ENCODE data around the gene PTH2. TPM values are rescaled to one million over a fixed set of nuclear protein-coding genes. Genes with fewer than 3 reads are reported as not detected.
"Not testable (repeated sequence)": the region's sequence is repeated elsewhere in the genome, so short reads cannot be mapped to it uniquely, and the experiment has no call there.

Gene PTH2
- total and polyA plus RNA-seq, 2 donors (not counting 3 experiments of a cell fraction or from before 2014, with no cell fraction given), result not detected

GRCh38 chr19:49461656-49462055, 38.4 kb upstream of the PTH2 start:
- dilution Hi-C loops (cut with MboI; ENCODE audit: extremely low pct_ligation_motif_present, low sequenced_read_pairs) (no loop called here), intact Hi-C loops (cut with micrococcal nuclease) (no loop called here)
- Histone ChIP-seq H3K79me2 (ENCODE audit: control insufficient read depth, insufficient read depth, low read length) (no peaks in the 10 kb centered on the region), H3K27ac (ENCODE audit: insufficient read depth, low read depth, low read length) (no peak overlapping the region), H3K36me3 (ENCODE audit: control insufficient read depth in 2 of 2, extremely low read depth in 1 of 2, insufficient read depth in 2 of 2, low read length in 2 of 2) (peaks cover 0 to 8% of the 10 kb centered on the region in 2 experiments), H3K9me1 (replicated peaks; ENCODE audit: control insufficient read depth, extremely low read depth, insufficient read depth, low read length) (no peaks in the 10 kb centered on the region), H3K9ac (replicated peaks; ENCODE audit: extremely low read depth, insufficient read depth, low read length) (no peak overlapping the region), H3K4me3 (replicated peaks in 1 of 3; ENCODE audit: insufficient read depth in 1 of 3, low read depth in 1 of 3, low read length in 3 of 3) (no peak overlapping the region), H3K27me3 (ENCODE audit: control insufficient read depth in 2 of 2, insufficient read depth in 2 of 2, low read length in 2 of 2) (no peaks in the 10 kb centered on the region), H4K20me1 (replicated peaks; ENCODE audit: control insufficient read depth, extremely low read depth, insufficient read depth, low read length) (no peaks in the 10 kb centered on the region), H2AFZ (ENCODE audit: low read depth, low read length) (no peak overlapping the region), H3K4me2 (ENCODE audit: insufficient read depth, low read length) (no peak overlapping the region), H3K9me3 (replicated peaks; ENCODE audit: control insufficient read depth, insufficient read depth, low read length) (no peaks in the 10 kb centered on the region), H3K4me1 (ENCODE audit: control insufficient read depth, extremely low read depth, insufficient read depth, low read length) (no peaks in the 10 kb centered on the region)
- FAIRE-seq (no peak), DNase-seq (ENCODE audit: low read depth, low spot score) (no peak)
- no peak for TF ChIP-seq MAX (IDR thresholded peaks at IDR 0.05; ENCODE audit: insufficient read depth, insufficient read length)
- TF ChIP-seq FOS (IDR thresholded peaks at IDR 0.05; ENCODE audit: borderline replicate concordance, insufficient read depth, low read length), result no peak
- no peak for TF ChIP-seq JUN (IDR thresholded peaks at IDR 0.05; ENCODE audit: borderline replicate concordance, insufficient read depth, insufficient read length, low read depth)
- TF ChIP-seq POLR2AphosphoS5 (IDR thresholded peaks at IDR 0.05; ENCODE audit: insufficient read depth, low read depth, low read length), result no peak
- no TSS peak for BruUV-seq (replicated peaks)
- ChIA-PET POLR2A (no interaction called here), CTCF (no interaction called here)

- H3K36me3 ChIP-seq (ENCODE audit: control insufficient read depth in 2 of 2, extremely low read depth in 1 of 2, insufficient read depth in 2 of 2, low read length in 2 of 2); H3K4me3 ChIP-seq (replicated peaks in 1 of 3; ENCODE audit: insufficient read depth in 1 of 3, low read depth in 1 of 3, low read length in 3 of 3); H3K4me1 ChIP-seq (ENCODE audit: control insufficient read depth, extremely low read depth, insufficient read depth, low read length); H3K9me1 ChIP-seq (replicated peaks; ENCODE audit: control insufficient read depth, extremely low read depth, insufficient read depth, low read length); BruUV-seq (replicated peaks); H3K79me2 ChIP-seq (ENCODE audit: control insufficient read depth, insufficient read depth, low read length); DNase-seq (ENCODE audit: low read depth, low spot score); H3K4me2 ChIP-seq (ENCODE audit: insufficient read depth, low read length); POLR2A ChIA-PET; H3K27ac ChIP-seq (ENCODE audit: insufficient read depth, low read depth, low read length); H2AFZ ChIP-seq (ENCODE audit: low read depth, low read length); FAIRE-seq; dilution Hi-C loops (cut with MboI; ENCODE audit: extremely low pct_ligation_motif_present, low sequenced_read_pairs); H3K27me3 ChIP-seq (ENCODE audit: control insufficient read depth in 2 of 2, insufficient read depth in 2 of 2, low read length in 2 of 2); intact Hi-C loops (cut with micrococcal nuclease); H4K20me1 ChIP-seq (replicated peaks; ENCODE audit: control insufficient read depth, extremely low read depth, insufficient read depth, low read length); H3K9ac ChIP-seq (replicated peaks; ENCODE audit: extremely low read depth, insufficient read depth, low read length); CTCF ChIA-PET; H3K9me3 ChIP-seq (replicated peaks; ENCODE audit: control insufficient read depth, insufficient read depth, low read length): not testable (repeated sequence)
These were observed 37.9 kb upstream of the PTH2 start for GRCh38 chr19:49461130-49461529.
